Measurements from ENCODE around the gene HIPK2. TPM values are rescaled to one million over a fixed set of nuclear protein-coding genes. Genes with fewer than 3 reads are reported as not detected.
A peak's percentile ranks its signal among the peaks of the same experiment; 100 is the strongest.

The HIPK2 gene
- polyA plus RNA-seq, 1 donor (not counting 4 experiments of a cell fraction or from before 2014, with no cell fraction given) = 5.8 TPM

GRCh38 chr7:139743967-139744767, 33.6 kb downstream of the HIPK2 start:
- DNase-seq (ENCODE audit: low read depth, low spot score) (no peak), FAIRE-seq (peak; percentile 60)
- Histone ChIP-seq H4K20me1 (ENCODE audit: control insufficient read depth, extremely low read depth, insufficient read depth, low read length) (peaks cover 8% of the 10 kb centered on the region), H3K27ac (ENCODE audit: control insufficient read depth, insufficient read depth, low read length) (no peak overlapping the region), H3K36me3 (ENCODE audit: control insufficient read depth in 2 of 2, extremely low read depth in 1 of 2, insufficient read depth in 2 of 2, low read length in 2 of 2) (peaks cover 0 to 5% of the 10 kb centered on the region in 2 experiments), H3K9me3 (ENCODE audit: control insufficient read depth, low read depth, low read length) (no peaks in the 10 kb centered on the region), H3K79me2 (ENCODE audit: control insufficient read depth, insufficient read depth, low read length) (peaks cover 80% of the 10 kb centered on the region), H3K4me3 (ENCODE audit: control insufficient read depth in 2 of 3, extremely low read depth in 1 of 3, insufficient read depth in 2 of 3, low read depth in 1 of 3, low read length in 3 of 3) (no peak overlapping the region), H3K4me2 (ENCODE audit: control insufficient read depth, extremely low read depth, insufficient read depth, low read depth, low read length) (no peak overlapping the region), H3K9me1 (ENCODE audit: control insufficient read depth, extremely low read depth, insufficient read depth, low read length) (peaks cover 3% of the 10 kb centered on the region), H2AFZ (ENCODE audit: control insufficient read depth, low read length) (no peak overlapping the region), H3K4me1 (ENCODE audit: control insufficient read depth, extremely low read depth, insufficient read depth, low read length) (peaks cover 16% of the 10 kb centered on the region), H3K27me3 (ENCODE audit: control insufficient read depth, extremely low read depth, insufficient read depth, low read length) (no peaks in the 10 kb centered on the region), H3K9ac (ENCODE audit: control insufficient read depth, extremely low read depth, insufficient read depth, low read length) (no peak overlapping the region)
- TF ChIP-seq EZH2 (IDR thresholded peaks at IDR 0.05; ENCODE audit: low read length) = no peak
- TF ChIP-seq, protein P1, sequence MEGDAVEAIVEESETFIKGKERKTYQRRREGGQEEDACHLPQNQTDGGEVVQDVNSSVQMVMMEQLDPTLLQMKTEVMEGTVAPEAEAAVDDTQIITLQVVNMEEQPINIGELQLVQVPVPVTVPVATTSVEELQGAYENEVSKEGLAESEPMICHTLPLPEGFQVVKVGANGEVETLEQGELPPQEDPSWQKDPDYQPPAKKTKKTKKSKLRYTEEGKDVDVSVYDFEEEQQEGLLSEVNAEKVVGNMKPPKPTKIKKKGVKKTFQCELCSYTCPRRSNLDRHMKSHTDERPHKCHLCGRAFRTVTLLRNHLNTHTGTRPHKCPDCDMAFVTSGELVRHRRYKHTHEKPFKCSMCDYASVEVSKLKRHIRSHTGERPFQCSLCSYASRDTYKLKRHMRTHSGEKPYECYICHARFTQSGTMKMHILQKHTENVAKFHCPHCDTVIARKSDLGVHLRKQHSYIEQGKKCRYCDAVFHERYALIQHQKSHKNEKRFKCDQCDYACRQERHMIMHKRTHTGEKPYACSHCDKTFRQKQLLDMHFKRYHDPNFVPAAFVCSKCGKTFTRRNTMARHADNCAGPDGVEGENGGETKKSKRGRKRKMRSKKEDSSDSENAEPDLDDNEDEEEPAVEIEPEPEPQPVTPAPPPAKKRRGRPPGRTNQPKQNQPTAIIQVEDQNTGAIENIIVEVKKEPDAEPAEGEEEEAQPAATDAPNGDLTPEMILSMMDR (optimal IDR thresholded peaks at IDR 0.05 in 1 of 3, IDR thresholded peaks at IDR 0.05 in 1 of 3, conservative IDR thresholded peaks at IDR 0.05 in 1 of 3; ENCODE audit: extremely low read depth in 1 of 3, insufficient read depth in 2 of 3, low read length in 3 of 3) = no peak
- dilution Hi-C loops (cut with MboI; ENCODE audit: extremely low pct_ligation_motif_present, low sequenced_read_pairs) = no loop called here

- H3K4me3 ChIP-seq (ENCODE audit: control insufficient read depth in 2 of 3, extremely low read depth in 1 of 3, insufficient read depth in 2 of 3, low read depth in 1 of 3, low read length in 3 of 3) = no peak overlapping the region
- H4K20me1 ChIP-seq (ENCODE audit: control insufficient read depth, extremely low read depth, insufficient read depth, low read length) = peaks cover 5% of the 10 kb centered on the region
- H3K27me3 ChIP-seq (ENCODE audit: control insufficient read depth, extremely low read depth, insufficient read depth, low read length) = no peaks in the 10 kb centered on the region
- H3K9ac ChIP-seq (ENCODE audit: control insufficient read depth, extremely low read depth, insufficient read depth, low read length) = no peak overlapping the region
- no peak overlapping the region for H3K4me2 ChIP-seq (ENCODE audit: control insufficient read depth, extremely low read depth, insufficient read depth, low read depth, low read length)
- H2AFZ ChIP-seq (ENCODE audit: control insufficient read depth, low read length) = no peak overlapping the region
- peaks cover 77% of the 10 kb centered on the region for H3K79me2 ChIP-seq (ENCODE audit: control insufficient read depth, insufficient read depth, low read length)
- dilution Hi-C loops (cut with MboI; ENCODE audit: extremely low pct_ligation_motif_present, low sequenced_read_pairs) = no loop called here
- no peak for TF ChIP-seq EZH2 (IDR thresholded peaks at IDR 0.05; ENCODE audit: low read length)
- TF ChIP-seq, protein P1 (optimal IDR thresholded peaks at IDR 0.05 in 1 of 3, IDR thresholded peaks at IDR 0.05 in 1 of 3, conservative IDR thresholded peaks at IDR 0.05 in 1 of 3; ENCODE audit: extremely low read depth in 1 of 3, insufficient read depth in 2 of 3, low read length in 3 of 3) = no peak
- peaks cover 16% of the 10 kb centered on the region for H3K4me1 ChIP-seq (ENCODE audit: control insufficient read depth, extremely low read depth, insufficient read depth, low read length)
- peaks cover 0 to 5% of the 10 kb centered on the region in 2 experiments for H3K36me3 ChIP-seq (ENCODE audit: control insufficient read depth in 2 of 2, extremely low read depth in 1 of 2, insufficient read depth in 2 of 2, low read length in 2 of 2)
- no peak overlapping the region for H3K27ac ChIP-seq (ENCODE audit: control insufficient read depth, insufficient read depth, low read length)
- DNase-seq (ENCODE audit: low read depth, low spot score) = no peak
- H3K9me1 ChIP-seq (ENCODE audit: control insufficient read depth, extremely low read depth, insufficient read depth, low read length) = peaks cover 3% of the 10 kb centered on the region
- no peaks in the 10 kb centered on the region for H3K9me3 ChIP-seq (ENCODE audit: control insufficient read depth, low read depth, low read length)
- FAIRE-seq = no peak
Measured at GRCh38 chr7:139743267-139743966, 34.4 kb downstream of the HIPK2 start.
